Fibroblast of mammary gland (primary cell): Measurements from ENCODE around the gene EPG5.
A peak's percentile ranks its signal among the peaks of the same experiment; 100 is the strongest.

ENCODE experiments used
- DNase-seq: peaks from one replicate; pipeline ENCODE4 v3.0.0-alpha.2; 2010; ENCODE audit warnings: low read depth
- H3K4me3 ChIP-seq: 2 replicates; pipeline ENCODE4 v1.5.1; 2011; ENCODE audit warnings: low read depth, mild to moderate bottlenecking, low read length, moderate library complexity; ENCODE audit not compliant: control insufficient read depth
- TF ChIP-seq, protein P1 (sequence below): conservative IDR thresholded peaks from 2 replicates; pipeline ENCODE4 v1.5.1; 2011; ENCODE audit warnings: low read depth, low read length, inconsistent platforms; ENCODE audit not compliant: control insufficient read depth, insufficient read depth

Gene EPG5

DNA sequence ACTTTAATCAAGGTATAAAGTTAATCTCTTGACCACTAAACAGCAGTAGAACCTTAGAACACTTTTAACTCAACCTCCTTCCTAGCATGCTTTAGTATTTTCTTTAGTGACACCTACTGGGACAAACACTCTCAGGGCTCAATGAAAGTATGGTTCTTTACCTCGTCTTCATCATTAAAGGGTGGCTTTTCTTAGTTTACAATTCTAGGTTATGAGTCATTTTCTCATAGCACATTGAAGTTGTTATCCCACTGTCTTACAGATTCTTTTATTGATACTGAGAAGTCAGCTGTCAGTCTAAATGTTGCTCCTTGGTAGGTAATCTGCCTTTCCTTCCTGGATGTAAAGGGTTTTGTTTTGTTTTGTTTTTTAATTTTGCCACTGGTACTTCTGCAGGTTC is 103.7 kb downstream of the EPG5 start:
- H3K4me3 ChIP-seq, result no peak overlapping the region
- TF ChIP-seq, protein P1, sequence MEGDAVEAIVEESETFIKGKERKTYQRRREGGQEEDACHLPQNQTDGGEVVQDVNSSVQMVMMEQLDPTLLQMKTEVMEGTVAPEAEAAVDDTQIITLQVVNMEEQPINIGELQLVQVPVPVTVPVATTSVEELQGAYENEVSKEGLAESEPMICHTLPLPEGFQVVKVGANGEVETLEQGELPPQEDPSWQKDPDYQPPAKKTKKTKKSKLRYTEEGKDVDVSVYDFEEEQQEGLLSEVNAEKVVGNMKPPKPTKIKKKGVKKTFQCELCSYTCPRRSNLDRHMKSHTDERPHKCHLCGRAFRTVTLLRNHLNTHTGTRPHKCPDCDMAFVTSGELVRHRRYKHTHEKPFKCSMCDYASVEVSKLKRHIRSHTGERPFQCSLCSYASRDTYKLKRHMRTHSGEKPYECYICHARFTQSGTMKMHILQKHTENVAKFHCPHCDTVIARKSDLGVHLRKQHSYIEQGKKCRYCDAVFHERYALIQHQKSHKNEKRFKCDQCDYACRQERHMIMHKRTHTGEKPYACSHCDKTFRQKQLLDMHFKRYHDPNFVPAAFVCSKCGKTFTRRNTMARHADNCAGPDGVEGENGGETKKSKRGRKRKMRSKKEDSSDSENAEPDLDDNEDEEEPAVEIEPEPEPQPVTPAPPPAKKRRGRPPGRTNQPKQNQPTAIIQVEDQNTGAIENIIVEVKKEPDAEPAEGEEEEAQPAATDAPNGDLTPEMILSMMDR, result no peak
- no peak for DNase-seq

DNA sequence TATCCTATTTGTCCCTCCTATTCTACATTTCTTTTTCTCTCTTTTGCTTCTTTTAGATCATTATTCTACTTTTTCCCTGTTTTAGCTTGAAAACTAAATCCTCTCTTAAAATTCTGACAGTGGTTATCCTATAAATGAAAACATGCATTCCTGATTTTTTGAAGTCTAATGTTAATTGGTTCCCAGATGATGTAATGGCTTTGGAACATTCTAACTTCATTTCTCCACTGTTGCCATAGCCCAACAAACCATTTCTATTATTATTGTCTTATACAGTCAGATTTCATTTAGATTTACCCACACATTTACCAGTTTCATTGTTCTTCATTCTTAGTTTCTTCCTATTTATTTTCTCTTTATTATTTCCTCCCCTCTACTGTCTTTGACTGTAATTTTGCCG is 105.2 kb downstream of the EPG5 start:
- H3K4me3 ChIP-seq, result no peak overlapping the region
- DNase-seq, result no peak
- TF ChIP-seq, protein P1, result no peak

DNA sequence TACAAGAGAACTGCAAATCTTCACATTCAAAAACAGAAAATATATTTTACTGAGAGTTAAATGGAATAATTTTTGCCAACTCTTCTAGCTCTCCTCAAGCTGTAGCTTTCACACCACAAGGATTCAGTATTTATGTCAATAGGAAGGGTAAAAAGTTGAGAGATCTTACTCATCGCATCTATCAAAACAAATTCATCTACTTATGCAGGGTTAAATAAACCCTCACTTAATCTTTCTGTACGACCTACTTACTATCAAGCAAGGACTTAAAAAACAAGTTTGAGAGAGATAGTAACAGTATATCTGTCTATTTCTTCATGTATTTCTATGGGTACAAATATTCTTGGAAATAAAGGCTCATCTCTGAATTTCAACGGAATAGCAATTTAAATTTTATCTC is 106.2 kb downstream of the EPG5 start:
- DNase-seq, result no peak
- H3K4me3 ChIP-seq, result no peak overlapping the region
- TF ChIP-seq, protein P1, result no peak

DNA sequence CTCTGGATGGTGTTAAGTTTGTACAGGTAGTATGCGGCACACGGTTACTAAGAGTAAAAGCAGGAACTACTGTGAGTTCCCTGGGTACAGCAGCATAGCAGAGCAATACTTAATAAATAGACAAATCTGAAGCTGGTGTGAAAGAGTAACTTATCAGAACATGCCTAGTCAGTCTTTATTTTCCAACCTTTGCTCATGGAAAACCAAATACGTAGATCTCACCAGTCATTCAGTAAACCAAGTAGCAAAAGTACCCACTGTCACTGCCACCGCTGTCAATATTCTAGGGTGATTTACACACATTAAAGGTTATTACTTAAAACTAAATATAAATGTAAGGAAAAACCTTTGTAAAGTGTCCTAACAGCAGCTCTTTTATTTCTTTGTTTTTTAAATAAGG is 106.6 kb downstream of the EPG5 start:
- DNase-seq, result no peak
- no peak overlapping the region for H3K4me3 ChIP-seq
- TF ChIP-seq, protein P1, result no peak

DNA sequence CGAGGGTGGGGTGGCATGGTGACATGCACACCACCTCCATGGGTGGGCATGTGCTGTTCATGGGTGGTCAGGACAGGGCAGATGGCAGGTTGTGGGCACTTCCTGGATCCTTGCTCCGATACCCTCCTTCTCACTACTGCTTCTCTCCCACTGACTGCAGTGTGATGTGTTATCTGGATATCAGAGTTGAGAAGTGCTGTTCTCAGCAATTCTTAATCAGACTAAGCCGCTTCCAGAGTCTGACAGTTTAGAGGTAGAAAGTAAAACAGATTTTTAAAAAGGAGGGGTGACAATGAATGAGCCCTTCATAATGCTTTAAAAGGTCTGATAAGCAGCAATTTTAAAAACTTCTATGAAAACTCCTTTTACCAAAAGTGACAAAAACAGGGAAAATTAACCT is 107.8 kb downstream of the EPG5 start:
- H3K4me3 ChIP-seq, result no peak overlapping the region
- no peak for DNase-seq
- TF ChIP-seq, protein P1, result no peak

DNA sequence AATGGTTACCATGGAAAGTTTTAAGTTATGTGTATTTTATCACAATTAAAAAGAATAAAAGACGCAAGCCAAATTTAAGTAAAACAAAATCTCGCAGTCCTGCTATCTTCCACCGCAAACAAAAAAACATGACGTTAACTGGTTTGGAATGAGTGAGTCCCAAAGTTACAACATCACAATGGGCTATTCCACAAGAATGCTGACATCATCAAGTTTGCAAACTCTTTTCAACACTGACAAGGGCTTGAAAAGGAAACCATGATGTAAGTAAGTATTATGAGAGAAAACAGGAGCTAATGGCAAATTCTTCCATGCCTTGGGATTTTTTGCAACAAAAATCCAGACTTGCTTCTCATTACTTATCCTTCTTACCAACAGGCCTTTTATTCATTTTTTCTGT is 110.6 kb downstream of the EPG5 start:
- peak; percentile 90 for DNase-seq
- TF ChIP-seq, protein P1, result no peak
- H3K4me3 ChIP-seq, result no peak overlapping the region

DNA sequence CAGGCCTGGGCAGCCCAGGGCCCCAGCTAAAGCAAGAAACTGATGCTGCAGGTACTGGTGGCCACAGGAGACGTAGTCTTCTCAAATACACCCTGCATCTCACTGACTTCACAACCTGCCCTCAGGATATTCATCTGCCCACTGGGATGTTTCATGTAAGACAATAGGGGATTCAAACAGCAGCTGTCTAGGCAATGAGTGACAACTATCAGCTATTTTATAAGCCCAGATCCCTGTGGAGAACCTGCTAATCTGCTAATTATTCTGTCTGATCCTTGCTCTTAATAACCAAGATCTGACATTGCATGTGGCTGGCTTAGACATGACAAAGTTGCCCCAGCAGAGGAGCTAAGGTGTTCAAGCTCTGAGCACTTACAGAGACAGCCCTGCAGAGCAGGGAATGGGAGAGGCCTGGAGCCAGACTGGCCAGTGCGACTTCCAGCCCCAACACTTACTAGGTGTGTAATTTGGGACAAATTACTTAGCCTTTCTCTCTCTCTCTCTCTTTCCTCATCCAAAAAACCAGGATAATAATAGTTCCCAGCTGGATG is 113.0 kb downstream of the EPG5 start:
- no peak for DNase-seq
- H3K4me3 ChIP-seq, result no peak overlapping the region
- TF ChIP-seq, protein P1, result no peak
